Measurements from ENCODE around the gene MYCL.
"Not testable (repeated sequence)": the region's sequence is repeated elsewhere in the genome, so short reads cannot be mapped to it uniquely, and the experiment has no call there.

The MYCL gene

GRCh38 chr1:39890273-39890672 is 11.4 kb downstream of the MYCL start:
- DNase-seq: no peak

DNA sequence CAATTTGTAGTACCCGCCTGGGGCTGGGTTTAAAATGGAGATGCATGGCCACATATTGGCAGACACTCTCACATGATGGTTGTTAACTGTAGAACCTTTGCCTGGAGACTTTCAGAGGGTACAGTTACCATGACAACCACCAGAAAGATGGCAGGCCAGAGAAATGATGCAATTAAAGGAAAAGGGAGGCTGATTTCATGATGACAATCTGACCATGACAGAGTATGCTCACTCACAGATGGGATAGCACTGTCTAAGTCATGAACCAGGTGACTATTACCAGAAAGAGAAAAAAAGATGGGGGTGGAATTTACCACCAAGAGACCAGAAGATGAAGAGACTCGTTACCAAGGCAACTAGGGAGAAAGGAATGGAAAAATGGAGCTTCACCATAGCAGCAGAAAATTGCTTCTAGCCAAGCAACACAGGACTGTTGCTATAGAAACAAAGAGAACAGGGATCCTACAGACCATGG is 14.9 kb downstream of the MYCL start:
- no peak for DNase-seq

- DNase-seq: no peak
Measured at GRCh38 chr1:39885516-39885915, 16.2 kb downstream of the MYCL start.

DNA sequence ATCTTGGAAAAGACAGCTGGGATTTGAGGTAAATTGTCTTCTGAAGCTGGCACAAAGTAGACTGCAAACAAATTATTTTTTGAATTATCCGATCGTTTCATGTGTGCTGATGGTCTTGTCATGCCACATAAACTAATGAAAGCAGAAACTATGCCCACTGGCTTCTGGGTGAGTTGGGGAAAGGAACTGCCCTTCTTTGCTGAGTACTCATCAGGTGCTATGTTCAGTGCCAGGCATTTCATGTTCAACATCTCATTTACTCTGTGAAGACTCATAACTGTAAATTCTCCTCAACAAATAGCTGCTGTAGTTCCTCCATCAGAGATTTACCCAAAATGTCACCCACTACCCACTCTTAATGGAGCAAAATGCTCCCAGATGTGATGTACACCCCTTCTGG is 19.6 kb downstream of the MYCL start:
- DNase-seq: no peak

GRCh38 chr1:39877980-39878956 is 23.4 kb downstream of the MYCL start:
- DNase-seq: no peak

DNA sequence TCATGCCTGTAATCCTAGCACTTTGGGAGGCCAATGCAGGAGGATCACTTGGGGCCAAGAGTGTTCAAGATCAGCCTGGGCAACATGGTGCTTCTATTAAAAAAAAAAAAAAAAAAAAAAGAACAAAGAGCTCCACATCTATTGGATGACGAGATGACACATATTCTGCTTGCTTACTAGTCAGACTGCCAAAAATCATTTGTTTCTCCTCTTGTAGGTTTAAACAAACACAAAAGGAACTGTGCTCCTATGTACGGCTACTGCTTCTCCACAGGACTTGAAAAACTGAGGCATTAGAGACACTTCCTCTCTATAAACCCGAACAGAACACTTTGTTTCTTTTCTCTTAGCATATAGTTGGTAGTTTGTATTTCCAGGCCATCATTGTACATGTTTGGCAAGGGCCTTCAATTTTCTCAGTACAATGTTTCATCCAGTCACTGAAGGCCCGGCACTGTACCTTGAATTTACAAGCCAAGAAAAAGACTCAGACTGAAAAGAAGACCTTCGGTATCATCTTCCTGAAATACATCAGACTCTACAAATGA is 24.4 kb downstream of the MYCL start:
- no peak for DNase-seq

DNA sequence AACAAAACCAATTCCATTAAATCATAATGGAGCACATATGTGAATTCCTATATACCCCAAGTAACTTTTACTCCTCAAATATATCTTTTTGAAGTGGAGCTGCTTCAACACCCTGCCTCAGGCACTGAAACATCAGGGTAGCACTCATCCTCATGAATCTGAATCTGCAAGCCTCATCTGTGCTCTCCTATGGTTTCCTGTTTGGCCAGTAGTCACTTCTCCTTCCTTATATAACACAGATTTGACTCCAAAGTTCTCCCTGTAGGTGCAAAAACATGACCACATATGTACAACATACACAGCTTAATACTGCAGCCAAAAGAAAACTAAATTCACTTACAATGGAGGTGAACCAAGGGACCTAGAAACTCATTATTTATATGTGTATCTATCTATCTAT is 25.6 kb downstream of the MYCL start:
- DNase-seq: no peak

DNA sequence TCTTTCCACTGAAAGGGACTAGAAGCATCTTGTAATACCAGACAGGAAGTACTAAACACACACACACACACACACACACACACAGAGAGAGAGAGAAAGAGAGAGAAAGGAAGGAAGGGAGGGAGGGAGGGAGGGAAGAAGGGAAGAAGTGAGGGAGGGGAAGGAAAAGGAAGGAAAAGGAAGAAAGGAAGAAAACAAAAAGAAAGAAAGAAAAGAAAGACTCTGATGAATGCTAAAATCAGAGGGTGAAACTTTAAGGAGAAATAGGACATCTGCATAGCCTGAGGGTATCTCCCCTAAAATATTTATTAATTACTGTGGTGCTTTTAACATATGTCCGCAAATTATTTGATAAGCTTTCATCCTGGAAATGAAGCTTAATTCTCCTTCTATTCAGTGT is 29.0 kb downstream of the MYCL start:
- DNase-seq: no peak

DNA sequence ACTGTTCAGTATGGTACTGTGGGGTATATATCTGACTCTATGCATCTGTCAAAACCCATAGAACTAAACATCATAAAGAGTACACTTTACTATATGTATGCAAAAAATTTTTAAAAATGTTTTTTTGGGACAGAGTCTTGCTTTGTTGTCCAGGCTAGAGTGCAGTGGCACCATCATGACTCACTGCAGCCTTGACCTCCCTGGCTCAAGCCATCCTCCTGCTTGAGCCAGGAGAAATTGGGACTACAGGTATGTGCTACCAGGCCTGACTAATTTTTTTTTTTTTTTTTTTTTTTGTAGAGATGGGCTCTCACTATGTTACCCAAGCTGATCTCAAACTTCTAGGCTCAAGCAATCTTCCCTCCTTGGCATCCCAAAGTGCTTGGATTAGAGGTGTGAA is 29.9 kb downstream of the MYCL start:
- no peak for DNase-seq

DNA sequence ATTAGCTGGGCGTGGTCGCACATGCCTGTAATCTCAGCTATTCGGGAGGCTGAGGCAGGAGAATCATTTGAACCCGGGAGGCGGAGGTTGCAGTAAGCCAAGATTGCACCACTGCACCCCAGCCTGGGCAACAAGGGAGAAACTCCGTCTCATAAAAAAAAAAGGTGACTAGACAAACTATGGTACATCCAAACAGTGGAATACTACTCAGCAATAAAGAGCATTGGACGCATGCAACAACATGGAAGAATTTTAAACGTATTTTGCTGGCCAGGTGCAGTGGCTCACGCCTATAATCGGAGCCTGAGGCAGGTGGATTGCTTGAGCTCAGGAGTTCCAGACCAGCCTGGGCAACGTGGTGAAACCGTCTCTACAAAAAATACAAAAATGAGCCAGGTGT is 30.7 kb downstream of the MYCL start:
- not testable (repeated sequence) for DNase-seq

GRCh38 chr1:39869538-39870112 is 32.1 kb downstream of the MYCL start:
- DNase-seq: not testable (repeated sequence)

GRCh38 chr1:39866767-39867166 is 35.0 kb downstream of the MYCL start:
- no peak for DNase-seq

- DNase-seq: no peak
Measured at GRCh38 chr1:39865762-39866161, 36.0 kb downstream of the MYCL start.

DNA sequence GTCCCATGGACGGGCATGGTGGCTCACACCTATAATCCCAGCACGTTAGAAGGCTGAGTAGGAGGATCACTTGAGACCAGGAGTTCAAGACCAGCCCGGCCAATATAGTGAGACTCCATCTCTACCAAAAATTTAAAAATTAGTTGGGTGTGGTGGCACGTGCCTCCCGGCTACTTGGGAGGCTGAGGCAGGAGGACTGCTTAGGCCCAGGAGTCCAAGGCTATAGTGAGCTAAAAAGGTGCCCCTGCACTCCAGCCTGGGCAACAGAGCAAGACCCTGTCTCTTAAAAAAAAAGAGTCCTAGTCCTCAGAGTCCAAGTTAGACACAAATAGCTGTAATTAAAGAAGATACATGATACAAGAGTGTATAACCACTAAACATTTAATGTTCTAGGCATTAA is 38.5 kb downstream of the MYCL start:
- no peak for DNase-seq

DNA sequence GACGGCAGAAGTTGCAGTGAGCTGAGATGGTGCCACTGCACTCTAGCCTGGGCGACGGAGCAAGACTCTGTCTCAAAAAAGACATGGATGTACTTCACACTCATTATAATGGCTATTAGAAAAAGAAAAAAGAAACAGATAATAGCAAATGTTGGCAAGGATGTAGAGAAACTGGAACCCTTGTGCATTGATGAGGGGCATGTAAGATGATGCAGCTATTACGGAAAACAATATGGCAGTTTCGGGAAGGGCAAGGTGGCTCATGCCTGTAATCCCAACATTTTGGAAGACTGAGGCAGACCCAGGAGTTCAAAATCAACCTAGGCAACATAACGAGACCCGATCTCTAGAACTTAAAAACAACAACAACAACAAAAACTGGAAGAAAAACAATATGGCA is 40.7 kb downstream of the MYCL start:
- DNase-seq: no peak

DNA sequence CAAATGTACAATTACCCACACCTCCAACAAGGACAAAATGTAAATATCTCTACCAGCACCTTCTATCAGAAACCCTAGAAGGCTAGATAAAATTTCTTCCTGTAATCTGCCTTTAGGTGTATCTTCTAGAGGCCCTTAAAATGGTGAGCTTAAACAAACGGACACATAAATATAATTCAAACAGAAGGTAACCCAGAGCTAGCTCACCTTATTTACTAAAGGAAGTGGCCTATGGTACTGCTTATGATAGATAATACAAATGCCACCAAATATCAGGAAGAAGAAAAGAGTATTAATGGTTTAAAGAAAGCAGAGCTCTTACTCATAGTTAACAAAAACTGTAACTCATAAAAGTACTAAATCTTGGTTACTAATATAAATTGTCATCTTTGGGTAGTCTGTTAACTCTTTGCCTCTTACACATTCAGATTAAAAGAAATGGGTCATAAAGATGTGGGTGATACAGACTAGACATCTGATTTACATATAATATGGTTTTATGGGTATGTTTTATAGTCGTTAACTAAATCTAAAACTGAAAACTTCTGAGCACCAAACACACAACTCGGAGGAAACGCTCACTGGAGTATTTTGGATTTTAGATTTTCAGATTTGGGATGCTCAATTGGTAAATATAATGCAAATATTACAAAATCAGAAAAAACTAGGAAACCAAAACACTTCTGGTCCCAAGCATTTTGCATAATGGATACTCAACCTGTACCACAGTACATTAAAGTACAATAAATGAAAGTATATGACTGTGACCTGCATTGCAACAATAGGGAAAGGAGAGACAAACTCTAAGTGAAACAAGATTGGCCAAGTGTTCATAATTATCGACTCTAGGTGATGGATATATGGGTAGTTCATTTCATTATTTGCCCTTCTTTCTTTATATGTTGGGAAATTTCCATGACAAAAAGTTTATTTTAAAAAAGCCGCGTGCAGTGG is 41.6 kb downstream of the MYCL start:
- no peak for DNase-seq

- no peak for DNase-seq
Measured at GRCh38 chr1:39858315-39858714, 43.4 kb downstream of the MYCL start.

GRCh38 chr1:39857126-39857878 is 44.4 kb downstream of the MYCL start:
- DNase-seq: no peak

DNA sequence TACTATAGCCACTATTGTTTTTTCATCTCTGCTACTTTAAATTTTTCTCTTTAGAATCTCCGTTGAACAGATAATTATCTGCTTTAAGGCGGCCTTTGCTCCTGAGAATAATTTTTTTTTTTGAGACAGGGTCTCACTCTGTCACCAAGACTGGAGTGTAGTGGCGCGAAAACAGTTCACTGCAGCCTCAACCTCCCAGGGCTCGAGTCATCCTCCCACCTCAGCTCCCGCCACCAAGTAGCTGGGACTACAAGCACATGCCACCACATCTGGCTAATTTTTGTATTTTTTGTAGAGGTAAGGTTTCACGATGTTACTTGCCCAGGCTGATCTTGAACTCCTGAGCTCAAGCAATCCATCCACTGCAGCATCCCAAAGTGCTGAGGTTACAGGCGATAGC is 47.0 kb downstream of the MYCL start:
- no peak for DNase-seq

DNA sequence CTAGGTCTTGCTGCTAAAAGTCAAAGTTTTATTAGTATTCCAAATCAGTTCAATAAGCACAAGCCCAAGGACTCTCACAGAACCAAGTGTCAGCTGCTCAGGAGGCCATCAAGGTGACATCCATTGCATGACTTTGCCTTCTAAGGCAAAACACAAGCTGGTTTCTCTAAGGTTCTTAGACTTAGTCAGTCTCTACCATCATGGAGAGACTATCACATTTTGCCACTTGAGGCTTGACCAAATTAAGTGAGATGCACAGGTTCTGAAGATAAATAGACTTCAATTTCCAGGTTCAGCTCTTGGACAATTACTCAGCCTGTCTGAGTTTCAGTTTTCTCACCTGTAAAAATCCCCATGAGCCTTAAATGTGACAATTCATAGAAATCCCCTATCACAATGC is 47.4 kb downstream of the MYCL start:
- no peak for DNase-seq

DNA sequence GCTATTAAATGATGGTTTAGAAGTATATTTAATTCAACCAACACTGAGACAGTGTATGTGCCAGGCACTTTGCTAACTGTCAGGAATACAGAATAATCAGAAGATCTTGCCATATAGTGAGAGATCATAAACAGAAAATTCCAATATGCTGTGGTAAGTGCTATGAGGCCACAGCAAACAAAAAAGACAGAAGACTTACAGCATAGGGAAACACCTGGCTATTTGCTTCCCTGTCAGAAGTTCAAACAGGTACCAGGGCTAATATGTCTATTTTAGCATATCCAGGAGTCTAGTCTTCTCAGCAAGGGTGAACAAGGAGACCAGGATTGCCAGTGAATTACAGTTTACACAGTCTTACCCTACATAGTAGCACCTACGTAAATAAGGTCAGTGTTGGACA is 48.8 kb downstream of the MYCL start:
- no peak for DNase-seq

- DNase-seq: no peak
Measured at GRCh38 chr1:39852214-39852791, 49.4 kb downstream of the MYCL start.
